T-helper 1 cell treated with Interleukin-12 subunit alpha and Interleukin-12 subunit beta and Interleukin-4 antibody, amounts not matched to agents 30 ng/mL and 1 ng/mL, for 36 hours (primary cell): ENCODE data around the gene TREML1. TPM values are rescaled to one million over a fixed set of nuclear protein-coding genes. Genes with fewer than 3 reads are reported as not detected.

Experiments used
- intact Hi-C: fragments of 100-400 bp; cut with micrococcal nuclease; formaldehyde crosslinking; loops from one replicate; pipeline ENCODE4 v1.15.1; 2024
- total RNA-seq: library from RNA; stranded (reverse); gene quantifications from 2 replicates; pipeline ENCODE4 v1.2.3, GENCODE V29; 2022

TREML1 gene
- total RNA-seq, 1 donor from 2014 or later, result not detected

DNA sequence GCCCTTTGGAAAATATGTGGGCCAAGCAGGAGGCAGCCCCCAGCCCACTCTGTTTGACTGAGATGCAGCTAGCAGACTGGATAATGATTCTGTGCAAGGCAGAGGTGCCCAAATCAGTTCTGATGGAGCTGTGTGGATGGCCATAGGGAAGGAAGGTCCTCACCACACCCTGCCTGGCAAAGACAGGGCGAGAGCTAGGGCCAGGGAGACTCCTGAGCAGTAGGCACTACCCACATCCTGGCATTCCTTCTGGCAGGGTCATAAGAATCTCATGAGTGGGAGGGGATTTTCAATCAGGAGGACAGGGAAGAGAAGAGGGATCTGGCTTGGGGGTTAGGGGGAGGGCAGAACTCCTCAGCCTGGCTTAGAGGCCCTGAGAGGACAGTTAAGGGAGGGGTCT is 27.4 kb upstream of the TREML1 start:
- intact Hi-C loops, result no loop called here

DNA sequence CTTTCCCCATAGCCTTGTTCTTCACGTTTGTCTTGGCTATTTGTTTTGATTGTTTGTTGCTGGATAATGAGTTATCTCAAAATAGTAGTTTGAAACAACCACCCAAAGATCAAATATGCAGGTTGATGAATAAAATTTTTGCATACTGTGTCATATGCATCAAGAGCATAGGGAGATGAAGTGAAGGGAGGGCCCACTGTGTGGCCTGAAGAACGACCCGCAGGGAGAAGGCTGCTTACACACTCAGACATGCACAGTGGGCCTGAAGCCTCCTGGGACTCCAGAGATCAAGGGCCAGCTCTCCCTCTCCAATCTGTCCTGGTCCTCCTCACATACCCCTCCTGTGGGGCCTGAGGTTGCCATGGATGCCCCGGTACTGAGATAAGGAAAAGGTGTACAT is 25.0 kb upstream of the TREML1 start:
- intact Hi-C loops, result no loop called here

DNA sequence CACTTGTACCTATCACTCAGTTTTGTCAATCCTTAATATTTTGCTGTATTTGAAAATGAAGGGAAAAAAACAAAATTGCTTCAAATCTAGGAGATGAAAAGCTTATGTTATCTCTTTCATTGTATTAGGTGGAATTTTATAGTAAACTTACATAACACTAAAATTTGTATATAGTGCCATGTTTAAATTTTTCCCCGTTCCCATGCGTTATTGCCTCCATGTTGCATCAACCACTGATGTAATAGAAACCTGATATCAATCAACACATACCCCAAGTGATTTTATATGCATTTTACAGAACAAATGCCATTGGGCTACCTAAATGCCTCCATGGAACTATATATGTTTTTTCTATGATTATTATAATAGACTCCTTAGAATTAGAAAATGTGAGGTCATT is 23.5 kb upstream of the TREML1 start:
- intact Hi-C loops, result no loop called here

DNA sequence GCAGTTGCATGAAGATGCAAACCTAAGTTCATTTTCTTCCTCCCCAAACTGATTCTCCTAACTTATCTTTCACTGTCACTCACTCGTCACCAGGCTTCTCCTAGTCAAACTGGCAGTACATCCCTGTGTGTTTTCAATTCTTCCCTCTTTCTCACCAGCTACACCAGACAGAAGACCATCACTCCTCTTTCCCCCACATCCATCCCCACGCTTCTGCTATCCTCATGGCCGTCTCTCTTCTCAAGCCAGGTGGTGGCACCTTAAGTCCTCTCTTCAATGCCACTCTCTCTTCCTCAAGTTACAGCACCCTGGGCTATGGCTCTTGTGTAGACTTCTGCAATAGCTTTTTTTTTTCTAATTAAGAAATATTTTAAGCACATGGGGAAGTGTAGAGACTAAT is 23.1 kb upstream of the TREML1 start:
- intact Hi-C loops, result no loop called here

DNA sequence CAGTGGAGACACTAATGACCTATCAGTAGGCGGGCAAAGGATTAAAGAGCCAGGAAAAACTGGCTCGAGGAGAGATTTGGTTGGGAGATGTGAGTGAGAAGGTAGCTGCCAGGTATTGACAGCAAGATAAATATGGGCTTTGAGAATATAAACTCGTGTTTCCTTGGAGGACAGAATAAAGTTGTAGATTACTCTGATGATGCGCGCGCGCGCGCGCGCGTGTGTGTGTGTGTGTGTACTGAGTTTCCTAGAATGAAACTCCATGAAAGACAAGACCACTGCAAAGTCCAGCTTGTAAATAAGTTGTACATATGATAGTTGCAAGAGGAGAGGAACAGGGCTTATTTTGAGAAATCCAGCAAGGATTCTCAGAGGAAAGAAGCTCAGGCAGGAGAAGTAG is 22.0 kb upstream of the TREML1 start:
- intact Hi-C loops, result no loop called here

DNA sequence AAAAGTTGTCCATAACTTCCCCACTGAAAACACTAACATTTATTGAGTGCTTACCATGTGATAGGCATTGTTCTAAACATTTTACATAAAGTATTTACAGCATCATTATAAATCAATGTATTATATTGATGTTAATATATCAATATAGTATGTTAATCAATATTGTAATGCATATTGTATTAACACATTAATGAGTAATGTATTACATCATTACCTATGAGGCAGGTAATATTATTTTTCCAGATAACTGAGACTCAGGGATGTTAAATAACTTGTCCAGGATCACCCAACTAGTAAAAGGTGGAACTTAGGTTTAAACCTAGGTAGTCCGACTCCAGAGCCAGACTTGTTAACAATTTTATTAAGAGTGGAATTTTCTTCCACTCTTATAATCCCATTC is 20.9 kb upstream of the TREML1 start:
- intact Hi-C loops, result no loop called here

DNA sequence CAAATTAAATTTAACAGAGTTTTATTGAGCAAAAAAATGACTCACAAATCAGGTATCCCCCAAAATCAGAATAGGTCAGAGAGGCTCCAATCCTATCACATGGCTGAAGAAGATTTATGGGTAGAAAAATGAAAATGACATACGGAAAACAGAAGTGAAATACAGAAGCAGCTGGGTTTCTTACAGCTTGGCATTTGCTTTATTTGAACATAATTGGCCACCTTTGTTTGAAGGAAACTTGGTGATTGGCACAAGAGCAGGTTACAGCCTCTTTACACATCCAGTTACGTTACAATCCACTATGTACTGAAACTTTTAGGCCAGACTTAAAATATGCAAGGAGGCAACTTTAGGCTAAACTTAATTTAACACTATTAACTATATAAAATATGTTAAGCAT is 20.5 kb upstream of the TREML1 start:
- intact Hi-C loops, result no loop called here

DNA sequence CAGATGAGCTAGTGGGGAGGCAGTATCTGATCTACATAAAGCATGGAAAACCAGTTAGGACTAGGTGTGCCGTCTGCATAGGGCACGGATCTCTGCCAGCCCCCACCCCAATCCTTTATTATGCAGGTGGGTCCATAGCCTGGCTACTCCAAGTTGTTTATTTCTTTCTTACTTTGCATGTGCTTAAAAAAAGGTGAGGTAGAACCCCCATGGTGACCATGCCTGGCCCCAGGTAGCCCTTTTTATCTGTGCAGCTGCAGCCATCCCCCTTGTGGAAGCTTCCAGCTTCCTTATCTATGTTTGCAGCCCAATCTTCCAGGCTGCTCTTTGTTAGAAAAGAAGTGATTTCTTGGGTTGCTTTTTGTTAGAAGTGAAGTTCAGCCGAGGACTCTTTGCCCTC is 17.8 kb upstream of the TREML1 start:
- intact Hi-C loops, result no loop called here

DNA sequence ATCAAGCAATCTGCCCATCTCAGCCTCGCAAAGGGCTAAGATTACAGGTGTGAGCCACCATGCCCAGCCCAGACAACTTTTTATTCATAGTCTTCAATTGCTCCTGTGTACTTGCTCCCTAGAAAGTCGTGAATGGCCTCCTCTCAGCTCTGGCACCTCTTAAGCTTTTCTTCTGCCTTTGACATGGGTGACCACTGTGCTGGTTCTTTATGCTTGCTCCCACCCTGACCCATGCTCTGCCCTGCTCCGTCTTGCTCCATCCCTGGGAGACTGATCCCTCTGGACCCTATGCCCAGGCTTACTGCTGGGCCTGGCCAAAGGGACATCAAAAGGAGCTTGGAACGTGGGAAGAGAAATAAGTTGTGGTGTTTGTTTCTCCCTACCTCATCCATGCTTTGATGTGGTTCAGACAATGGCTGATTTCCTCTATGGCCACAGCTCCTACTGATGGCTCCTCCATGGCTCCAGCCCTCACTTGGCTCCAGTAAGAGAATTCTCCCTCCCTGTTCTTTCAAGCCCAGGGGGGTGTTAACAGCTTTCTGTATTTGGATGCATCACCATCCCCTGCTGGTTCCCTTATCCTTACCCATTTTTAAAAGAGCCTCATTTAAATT is 16.5 kb upstream of the TREML1 start:
- intact Hi-C loops, result no loop called here

DNA sequence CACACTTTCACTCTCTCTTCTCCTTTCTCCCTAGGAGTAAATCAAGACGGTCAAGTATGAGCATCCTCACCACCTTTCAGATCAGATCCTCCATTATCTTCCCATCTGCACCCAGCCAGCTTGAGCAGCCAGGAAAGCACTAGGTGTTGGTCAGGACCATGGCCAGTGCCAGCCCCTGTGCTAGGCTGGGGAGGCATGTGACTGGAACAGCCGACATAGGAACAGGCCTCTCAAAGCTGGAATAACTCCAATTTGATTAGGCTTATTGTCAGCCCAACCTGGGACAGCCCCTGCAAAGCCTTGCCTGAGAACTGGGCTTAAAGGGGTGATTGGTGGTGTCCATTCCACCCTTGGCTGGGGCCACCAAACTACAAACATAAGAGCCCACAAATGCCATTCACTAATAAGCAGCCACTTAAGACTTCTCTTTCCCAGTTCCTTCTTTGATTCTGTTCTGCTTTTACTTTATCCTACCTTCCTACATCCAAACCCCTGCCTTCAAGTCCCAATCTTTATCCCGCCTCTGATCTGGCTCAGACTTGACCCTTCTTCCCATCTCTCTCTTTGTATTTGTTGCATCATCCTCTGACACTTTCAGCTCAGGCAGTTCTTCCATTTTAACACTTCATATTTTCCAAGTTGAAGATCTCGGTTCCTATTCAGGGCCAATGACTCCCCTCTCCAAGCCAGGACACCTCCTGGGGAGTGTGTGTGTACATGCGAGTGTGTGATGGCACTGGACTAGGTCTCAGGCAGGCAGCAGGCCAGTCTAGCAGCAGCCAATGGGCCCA is 13.2 kb upstream of the TREML1 start:
- intact Hi-C loops, result no loop called here

DNA sequence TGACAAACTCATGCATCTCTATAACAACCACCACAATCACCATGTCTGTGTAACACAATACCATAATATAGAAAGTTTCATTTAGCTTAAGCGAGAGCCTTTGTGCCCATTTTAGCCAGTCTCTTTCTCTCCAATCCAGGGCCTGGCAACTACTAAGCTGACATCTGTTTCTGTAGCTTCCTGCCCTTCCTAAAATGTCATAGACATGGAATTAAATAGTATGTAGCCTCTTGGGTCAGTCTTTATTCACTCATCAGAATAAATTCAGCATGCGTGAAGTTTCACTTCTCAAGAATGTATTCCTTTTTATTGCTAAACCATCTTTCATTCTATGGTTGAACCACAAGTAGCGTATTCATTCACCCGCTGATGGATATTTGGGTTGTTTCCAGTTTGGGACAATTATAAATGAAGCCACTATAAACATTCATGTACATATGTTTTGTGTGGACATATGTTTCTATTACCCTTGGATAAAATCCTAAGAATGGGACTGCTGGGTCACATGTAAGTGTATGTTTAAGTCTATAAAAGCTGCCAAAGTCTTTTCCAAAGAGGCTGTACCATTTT is 10.5 kb upstream of the TREML1 start:
- intact Hi-C loops, result no loop called here

DNA sequence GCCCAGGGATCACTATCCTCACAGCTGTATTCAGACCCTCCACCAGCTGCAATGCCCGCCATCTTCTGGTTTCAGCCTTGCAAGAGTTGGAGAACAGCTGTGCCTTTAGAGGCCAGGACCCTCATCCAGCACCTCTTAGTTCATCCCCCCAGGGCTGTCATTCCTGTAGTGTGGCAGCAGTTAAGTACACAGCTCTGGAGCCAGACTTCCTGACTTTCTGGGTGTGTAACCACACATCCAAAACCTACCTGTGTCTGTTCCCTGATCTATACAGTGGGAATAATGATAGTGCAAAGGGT is 9.2 kb upstream of the TREML1 start:
- intact Hi-C loops, result no loop called here

DNA sequence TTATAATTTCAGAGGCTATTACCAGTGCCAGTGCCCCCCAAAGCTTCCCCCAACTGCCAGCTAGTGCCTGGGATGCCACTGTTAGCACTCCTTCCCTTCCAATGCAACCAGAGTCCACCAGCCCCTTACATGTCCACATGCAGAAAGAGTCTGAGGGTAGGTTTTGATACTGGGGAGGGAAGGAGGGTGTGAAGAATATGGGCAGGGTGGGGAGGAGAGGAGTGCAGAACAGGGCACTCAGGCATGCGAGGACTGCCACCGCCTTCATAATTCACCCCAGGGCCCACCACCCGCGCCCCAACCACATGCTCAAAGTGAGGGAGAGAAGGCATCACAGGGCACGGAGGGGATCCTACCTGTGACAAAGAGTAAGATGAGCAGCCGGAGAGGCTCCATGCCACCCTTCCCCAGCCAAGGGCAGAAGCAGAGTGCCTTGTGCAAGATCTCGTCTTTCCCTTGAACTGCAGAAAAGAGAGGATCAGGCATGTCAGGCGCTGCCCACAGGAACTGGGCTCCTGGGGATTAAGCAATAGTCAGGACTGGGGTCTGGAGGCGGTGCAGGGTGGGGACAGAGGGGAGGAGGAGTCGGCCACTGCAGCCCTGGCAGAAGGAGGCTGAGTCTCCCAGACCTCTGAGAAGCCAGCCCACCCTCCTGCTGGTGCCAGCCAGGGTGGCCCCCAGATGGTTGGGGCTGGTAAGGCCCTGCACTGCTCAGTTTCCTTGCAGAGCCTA is 8.7 kb upstream of the TREML1 start, which contains the start of gene TREM2:
TSS of gene TREM2 (minus strand) at position 430 of the 732 bp plus-strand sequence. CDS start at position 396, 34 bp downstream.
- intact Hi-C loops, result no loop called here

DNA sequence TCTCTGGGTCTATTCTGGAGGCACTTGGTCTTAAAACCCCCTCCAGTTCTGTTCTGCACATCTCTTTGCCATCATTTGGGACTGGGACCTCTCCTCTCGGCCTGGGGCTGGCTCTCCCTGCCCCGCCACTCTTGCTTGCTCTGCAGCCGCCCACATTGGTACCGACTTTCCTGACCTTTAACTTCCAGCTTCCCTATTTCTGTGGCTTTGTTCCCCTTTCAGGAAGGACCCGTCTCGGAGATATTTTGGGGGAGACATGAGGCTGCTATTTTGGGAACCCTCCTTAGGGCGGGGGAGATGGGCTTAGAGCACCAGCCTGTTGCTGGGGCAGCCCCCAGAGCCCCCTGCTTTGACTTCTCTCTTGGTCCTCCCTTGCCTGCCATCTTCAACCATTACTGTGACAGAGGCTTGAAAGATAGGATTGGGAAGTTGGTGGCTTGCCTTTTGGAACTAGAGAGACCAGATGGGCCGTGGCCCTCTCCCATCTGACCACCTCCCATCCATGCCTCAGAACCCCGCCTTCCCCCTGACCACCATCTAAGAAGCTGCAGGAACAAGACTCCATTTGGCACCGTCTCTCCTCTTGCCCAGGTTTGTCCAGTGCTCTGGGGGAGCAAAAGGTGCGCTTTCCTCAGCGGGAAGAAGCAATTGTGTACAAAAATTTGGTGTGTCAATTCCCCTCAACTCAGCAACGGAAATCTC is 7.9 kb upstream of the TREML1 start:
- intact Hi-C loops, result no loop called here

DNA sequence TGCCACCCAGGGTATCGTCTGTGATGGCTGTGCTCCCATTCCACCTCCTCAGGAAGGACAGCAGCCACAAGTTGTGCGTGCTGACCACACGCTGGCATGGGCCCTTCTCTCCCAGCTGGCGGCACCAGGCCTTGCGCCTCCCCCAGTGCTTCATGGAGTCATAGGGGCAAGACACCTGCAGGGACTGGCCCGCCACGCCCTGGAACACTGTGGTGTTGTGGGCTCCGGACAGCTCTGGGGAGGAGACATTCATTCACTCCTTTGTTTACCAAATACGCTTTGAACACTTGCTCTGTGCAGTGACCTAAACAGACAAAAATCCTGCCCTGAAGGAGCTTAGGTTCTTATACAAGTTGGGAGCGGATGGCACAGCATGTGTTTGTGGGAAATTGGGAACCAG is 7.2 kb upstream of the TREML1 start:
- intact Hi-C loops, result no loop called here

DNA sequence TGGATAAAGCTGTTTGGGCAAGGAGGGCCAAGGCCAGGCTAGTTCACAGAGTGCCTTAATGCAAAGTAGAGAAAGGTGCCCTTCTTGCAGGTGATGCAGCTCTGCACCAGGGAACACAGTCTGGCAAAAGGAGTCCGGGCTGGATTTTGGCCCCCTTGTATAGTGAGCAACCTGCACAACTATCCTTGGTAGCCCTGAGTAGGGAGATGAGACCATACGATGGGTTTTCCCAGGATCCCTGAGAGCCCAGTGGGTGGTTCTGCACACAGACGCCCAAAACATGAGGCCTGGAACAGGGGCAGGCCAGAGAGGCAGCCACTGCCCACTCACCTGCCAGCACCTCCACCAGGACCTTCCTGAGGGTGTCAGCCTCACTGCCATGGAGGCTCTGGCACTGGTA is 6.8 kb upstream of the TREML1 start:
- intact Hi-C loops, result no loop called here

DNA sequence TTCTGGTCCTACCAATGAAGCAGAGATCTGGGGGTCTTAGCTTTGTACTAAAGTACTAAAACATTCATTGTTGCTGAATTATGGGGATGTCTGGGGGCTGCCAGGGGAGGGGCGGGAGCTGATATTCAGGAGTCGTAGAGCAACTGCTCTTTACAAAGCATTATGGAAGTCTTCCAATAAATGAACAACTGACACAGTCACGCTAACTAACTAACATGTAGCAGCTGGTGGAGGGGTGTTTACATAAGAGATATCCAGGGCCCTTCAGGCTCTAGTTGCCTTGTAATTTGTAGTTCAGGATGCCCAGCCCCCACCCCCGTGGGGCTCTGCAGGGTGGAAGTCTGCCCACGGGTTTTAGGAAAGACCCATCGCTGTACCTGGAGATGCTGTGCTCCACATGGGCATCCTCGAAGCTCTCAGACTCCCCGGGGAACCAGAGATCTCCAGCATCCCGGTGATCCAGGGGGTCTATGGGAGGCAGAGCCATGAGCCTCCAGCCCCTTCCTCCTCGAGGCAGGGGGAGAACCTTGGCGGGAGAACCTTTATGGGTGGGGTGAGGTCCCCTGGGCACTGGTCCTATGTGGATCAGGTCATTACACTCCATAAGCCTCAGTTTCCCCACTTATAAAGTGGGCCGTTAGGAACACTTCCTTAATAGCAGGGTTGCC is 5.4 kb upstream of the TREML1 start:
- intact Hi-C loops, result no loop called here

DNA sequence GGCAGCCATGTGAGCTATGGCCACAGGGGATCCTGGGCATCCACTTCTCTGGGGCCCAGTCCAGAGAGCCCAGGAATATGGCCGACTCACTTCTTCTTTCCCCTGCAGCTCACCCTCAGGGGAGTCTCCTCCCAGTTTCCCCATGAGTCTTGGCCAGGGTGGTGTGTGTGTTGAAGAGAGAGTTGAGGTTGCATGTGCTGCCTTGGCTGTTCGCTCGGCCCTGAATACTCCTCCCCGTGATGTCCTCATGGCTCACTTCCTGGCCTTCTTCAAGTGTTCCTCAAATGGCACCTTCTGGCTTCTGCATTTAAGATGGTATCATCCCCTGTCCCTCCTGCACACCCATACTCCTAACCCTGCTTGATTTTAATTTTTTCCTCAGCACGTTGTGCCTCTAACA is 3.2 kb upstream of the TREML1 start:
- intact Hi-C loops, result no loop called here

DNA sequence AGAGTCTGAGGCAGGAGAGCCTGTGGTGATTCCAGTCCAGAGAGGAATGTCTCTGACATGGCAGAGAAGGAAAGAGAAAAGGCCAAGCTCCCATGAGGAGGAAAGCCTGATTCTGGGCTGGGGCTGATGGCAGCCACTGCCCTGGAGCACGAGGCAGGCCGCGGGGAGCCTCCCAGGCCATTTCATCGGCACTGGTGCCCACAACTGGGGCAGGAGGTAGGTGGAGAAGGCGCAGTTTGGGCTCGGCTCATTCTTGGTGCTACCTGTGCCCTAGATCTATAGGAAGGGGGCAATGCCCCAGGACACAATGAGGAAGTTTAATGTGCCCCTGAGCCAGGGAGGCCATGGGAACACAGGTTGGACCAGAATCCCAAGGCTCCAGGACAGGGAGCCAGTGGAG is 2.6 kb upstream of the TREML1 start:
- intact Hi-C loops, result no loop called here

DNA sequence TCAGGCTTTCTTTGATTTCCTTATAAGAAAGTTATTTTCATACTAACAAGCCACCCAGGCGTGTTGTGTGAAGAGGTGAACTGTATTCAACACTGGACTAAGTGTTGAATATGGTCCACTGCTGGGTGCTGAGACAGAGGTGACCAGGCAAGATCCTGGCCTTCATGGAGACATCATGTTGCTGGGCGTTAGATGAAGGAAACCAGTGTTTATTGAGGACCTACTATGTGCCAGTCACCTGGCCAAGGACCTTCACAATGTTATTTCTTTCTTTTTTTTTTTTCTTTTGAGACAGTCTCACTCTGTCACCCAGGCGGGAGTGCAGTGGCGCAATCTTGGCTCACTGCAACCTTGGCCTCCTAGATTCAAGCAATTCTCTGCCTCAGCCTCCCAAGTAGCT is 1.9 kb upstream of the TREML1 start:
- intact Hi-C loops, result no loop called here

DNA sequence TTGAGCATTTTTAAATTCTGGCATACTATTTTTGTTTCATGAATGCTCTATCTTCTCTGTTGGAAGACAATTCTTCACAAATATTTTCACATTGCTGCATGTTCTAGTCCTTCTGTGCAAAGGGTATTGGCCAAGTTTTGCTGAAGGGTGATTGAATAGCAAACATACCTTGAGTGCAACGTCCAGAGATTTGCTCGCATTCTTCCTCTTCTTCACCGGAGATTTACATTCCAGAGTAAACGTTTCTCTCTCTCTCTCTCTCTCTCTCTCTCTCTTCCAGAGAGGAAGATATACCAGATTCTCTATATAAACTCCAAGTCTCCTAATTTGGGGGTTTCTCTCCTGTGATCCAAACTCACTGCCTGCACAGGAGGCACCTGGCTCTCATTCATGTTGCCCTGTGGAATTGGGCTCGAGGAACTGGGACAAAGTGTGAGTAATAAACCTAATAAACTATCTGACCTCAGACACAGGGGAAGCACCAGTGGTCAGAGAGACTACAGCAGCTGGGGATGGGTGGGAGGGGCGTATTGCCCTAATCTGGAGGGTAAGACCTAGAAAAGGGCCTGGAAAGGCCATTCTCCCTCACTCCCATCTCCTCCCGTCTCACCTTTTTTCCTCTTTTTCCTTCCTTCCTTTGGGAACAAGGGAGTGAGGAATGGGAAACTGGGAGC is 1.1 kb upstream of the TREML1 start:
- intact Hi-C loops, result no loop called here
